ENCODE data around the gene ATF1. TPM values are rescaled to one million over a fixed set of nuclear protein-coding genes. Genes with fewer than 3 reads are reported as not detected.
"Not testable (repeated sequence)": the region's sequence is repeated elsewhere in the genome, so short reads cannot be mapped to it uniquely, and the experiment has no call there.

Gene ATF1

DNA sequence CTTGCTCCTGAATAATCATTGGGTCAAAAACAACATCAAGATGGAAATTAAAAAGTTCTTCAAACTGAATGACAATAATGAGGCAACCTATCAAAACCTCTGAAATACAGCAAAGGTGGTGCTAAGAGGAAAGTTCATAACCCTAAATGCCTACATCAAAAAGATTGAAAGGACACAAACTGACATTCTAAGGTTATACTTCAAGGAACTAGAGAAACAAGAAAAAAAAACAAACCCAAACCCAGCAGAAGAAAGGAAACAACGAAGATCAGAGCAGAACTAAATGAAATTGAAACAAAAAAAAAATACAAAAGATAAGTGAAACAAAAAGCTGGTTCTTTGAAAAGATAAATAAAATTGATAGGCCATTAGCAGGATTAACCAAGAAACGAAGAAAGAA, 105.0 kb downstream of the ATF1 start:
- not testable (repeated sequence) for H2BK120ac ChIP-seq (ENCODE audit: low read depth, low read length); H3K14ac ChIP-seq (ENCODE audit: low read length in 2 of 2); H3K9ac ChIP-seq (ENCODE audit: low read length); H2BK5ac ChIP-seq (ENCODE audit: low read depth, low read length, poor library complexity, severe bottlenecking); H2AK5ac ChIP-seq (ENCODE audit: low read length, severe bottlenecking); H2BK12ac ChIP-seq (ENCODE audit: low read length in 2 of 2); H3K18ac ChIP-seq (ENCODE audit: low read depth in 1 of 2, low read length in 2 of 2); DNase-seq; H3K4me1 ChIP-seq (ENCODE audit: control insufficient read depth, insufficient read depth, low read depth, low read length); H3K27ac ChIP-seq (ENCODE audit: low read length, poor library complexity, severe bottlenecking); H4K8ac ChIP-seq (ENCODE audit: low read length); H3K23ac ChIP-seq (ENCODE audit: low read length in 2 of 2); H2BK15ac ChIP-seq (ENCODE audit: low read depth, poor library complexity, severe bottlenecking); H3K36me3 ChIP-seq (ENCODE audit: control insufficient read depth in 1 of 2, insufficient read depth in 2 of 2, low read depth in 1 of 2, low read length in 2 of 2); H3K27me3 ChIP-seq (ENCODE audit: control insufficient read depth in 1 of 2, insufficient read depth in 1 of 2, low read length in 2 of 2); H3K4me2 ChIP-seq (ENCODE audit: low read length, poor library complexity, severe bottlenecking); H4K91ac ChIP-seq (ENCODE audit: low read length); H2AFZ ChIP-seq (ENCODE audit: low read depth, low read length); H3K4me3 ChIP-seq (ENCODE audit: insufficient read depth in 1 of 2, low read depth in 1 of 2, low read length in 2 of 2); H3K79me1 ChIP-seq (replicated peaks; ENCODE audit: low read length, poor library complexity, severe bottlenecking); H3K4ac ChIP-seq (ENCODE audit: low read depth in 1 of 2, low read length in 2 of 2)
- H3K9me3 ChIP-seq (ENCODE audit: control insufficient read depth, low read length): peaks cover 14% of the 10 kb centered on the region
- 14% methylated on average over 1 of the region's 2 CpGs for WGBS

Small RNAs within 50 kb of the gene (small RNA-seq; reads per million reads assigned to genes)
- not detected for gene AC013244.2 (ENCODE audit: low read depth)
- gene RF00019 (ENCODE audit: low read depth): not detected
- not detected for gene RN7SL519P (ENCODE audit: low read depth)
